H9 (cell line): ENCODE measurements around the gene CCNB1IP1. TPM values are rescaled to one million over a fixed set of nuclear protein-coding genes. Genes with fewer than 3 reads are reported as not detected.

Experiments used
- DNase-seq: peaks from one replicate; pipeline ENCODE4 v3.0.0-alpha.2; 2017
- H2AFZ ChIP-seq: one replicate; pipeline ENCODE4 v1.6.1; 2013; ENCODE audit warnings: mild to moderate bottlenecking, low read length, control low read depth, moderate library complexity
- H2AK5ac ChIP-seq: 2 replicates; pipeline ENCODE4 v1.6.1; 2013; ENCODE audit warnings: low read length, control low read depth, mixed read lengths; ENCODE audit not compliant: insufficient read length
- H2BK120ac ChIP-seq: one replicate; pipeline ENCODE4 v1.6.1; 2013; ENCODE audit warnings: low read depth, mild to moderate bottlenecking, low read length, control low read depth, inconsistent platforms; ENCODE audit not compliant: poor library complexity, severe bottlenecking
- H2BK12ac ChIP-seq: 2 replicates; pipeline ENCODE4 v1.6.1; 2013; ENCODE audit warnings: low read length, control low read depth, mixed read lengths, low read depth; ENCODE audit not compliant: insufficient read length
- H2BK15ac ChIP-seq: 2 replicates; pipeline ENCODE4 v1.6.1; 2013; ENCODE audit warnings: low read depth, low read length, control low read depth
- H2BK20ac ChIP-seq: one replicate; pipeline ENCODE4 v1.6.1; 2013; ENCODE audit warnings: low read depth, mild to moderate bottlenecking, low read length, control low read depth, inconsistent platforms; ENCODE audit not compliant: poor library complexity, severe bottlenecking
- H2BK5ac ChIP-seq: 2 replicates; pipeline ENCODE4 v1.6.1; 2013; ENCODE audit warnings: low read length, control low read depth, mixed read lengths; ENCODE audit not compliant: insufficient read length
- H3K14ac ChIP-seq: 2 replicates; pipeline ENCODE4 v1.6.1; 2013; ENCODE audit warnings: low read length, control low read depth; ENCODE audit not compliant: insufficient read depth
- H3K18ac ChIP-seq: 2 replicates; pipeline ENCODE4 v1.6.1; 2013; ENCODE audit warnings: low read depth, mild to moderate bottlenecking, mixed read lengths, low read length, control low read depth; ENCODE audit not compliant: insufficient read length
- H3K23ac ChIP-seq: 2 replicates; pipeline ENCODE4 v1.6.1; 2013; ENCODE audit warnings: low read length, control low read depth, mixed read lengths, low read depth; ENCODE audit not compliant: insufficient read length
- H3K23me2 ChIP-seq: 2 replicates; pipeline ENCODE4 v1.6.1; 2013; ENCODE audit warnings: low read depth, mild to moderate bottlenecking, mixed read lengths, low read length, control low read depth; ENCODE audit not compliant: insufficient read length, poor library complexity, severe bottlenecking
- H3K27ac ChIP-seq: 2 replicates; pipeline ENCODE4 v1.5.1; 2013; ENCODE audit warnings: low read length, control low read depth, mixed read lengths, low read depth; ENCODE audit not compliant: insufficient read length
- H3K27me3 ChIP-seq: 2 replicates; pipeline ENCODE4 v1.6.1; 2013; ENCODE audit warnings: low read length, control low read depth, inconsistent platforms; ENCODE audit not compliant: insufficient read depth
- H3K4ac ChIP-seq: 2 replicates; pipeline ENCODE4 v1.6.1; 2013; ENCODE audit warnings: low read depth, mild to moderate bottlenecking, control low read depth, inconsistent platforms, low read length, moderate library complexity
- H3K4me1 ChIP-seq: 2 replicates; pipeline ENCODE4 v1.6.1; 2013; ENCODE audit warnings: low read length, control low read depth, inconsistent platforms; ENCODE audit not compliant: insufficient read depth
- H3K4me2 ChIP-seq: 2 replicates; pipeline ENCODE4 v1.6.1; 2013; ENCODE audit warnings: low read length, control low read depth, mixed read lengths; ENCODE audit not compliant: insufficient read length, insufficient read depth
- H3K56ac ChIP-seq: 2 replicates; pipeline ENCODE4 v1.6.1; 2013; ENCODE audit warnings: low read depth, mild to moderate bottlenecking, mixed read lengths, low read length, control low read depth; ENCODE audit not compliant: insufficient read length
- H3K79me1 ChIP-seq: 2 replicates; pipeline ENCODE4 v1.6.1; 2013; ENCODE audit warnings: low read depth, mild to moderate bottlenecking, moderate library complexity, low read length, control low read depth, inconsistent platforms; ENCODE audit not compliant: insufficient read depth, poor library complexity, severe bottlenecking
- H3K79me2 ChIP-seq: 2 replicates; pipeline ENCODE4 v1.6.1; 2013; ENCODE audit warnings: low read length, control low read depth, inconsistent platforms; ENCODE audit not compliant: insufficient read depth
- H3K9ac ChIP-seq: 2 replicates; pipeline ENCODE4 v1.6.1; 2013; ENCODE audit warnings: low read length, control low read depth, mixed read lengths; ENCODE audit not compliant: insufficient read length; ENCODE audit errors: extremely low read depth
- H3K9me3 ChIP-seq: one replicate; pipeline ENCODE4 v1.6.1; 2013; ENCODE audit warnings: low read depth, low read length, inconsistent platforms; ENCODE audit not compliant: control insufficient read depth
- H3T11ph ChIP-seq: one replicate; pipeline ENCODE4 v1.6.1; 2013; ENCODE audit warnings: mild to moderate bottlenecking, low read length, control low read depth, inconsistent platforms
- H4K20me1 ChIP-seq: one replicate; pipeline ENCODE4 v1.6.1; 2013; ENCODE audit not compliant: control insufficient read depth, insufficient read length, insufficient read depth
- H4K5ac ChIP-seq: 2 replicates; pipeline ENCODE4 v1.6.1; 2013; ENCODE audit warnings: low read depth, mild to moderate bottlenecking, mixed read lengths, low read length, control low read depth; ENCODE audit not compliant: insufficient read length
- H4K8ac ChIP-seq: replicated peaks from 2 replicates; pipeline ENCODE4 v1.6.1; 2013; ENCODE audit warnings: low read length, control low read depth, mixed read lengths, low read depth; ENCODE audit not compliant: insufficient read length
- H4K91ac ChIP-seq: 2 replicates; pipeline ENCODE4 v1.6.1; 2013; ENCODE audit warnings: low read depth, mild to moderate bottlenecking, moderate library complexity, mixed read lengths, low read length, control low read depth; ENCODE audit not compliant: insufficient read length
- H3K27ac Mint-ChIP-seq, 3 experiments: 2 replicates in 2 of 3; 3 replicates in 1 of 3; pipeline ENCODE4 v1.8.0; 2020 to 2021; ENCODE audit warnings: mixed read lengths in 3 of 3, mild to moderate bottlenecking in 1 of 3, moderate library complexity in 1 of 3
- H3K27me3 Mint-ChIP-seq: 2 replicates; pipeline ENCODE4 v1.8.0; 2021; ENCODE audit warnings: low read depth, mild to moderate bottlenecking, moderate library complexity, mixed read lengths
- H3K36me3 Mint-ChIP-seq, 3 experiments: 2 replicates in 2 of 3; 3 replicates in 1 of 3; pipeline ENCODE4 v1.8.0; 2020 to 2021; ENCODE audit warnings: low read depth in 3 of 3, mixed read lengths in 3 of 3; ENCODE audit not compliant: insufficient read depth in 1 of 3
- H3K4me1 Mint-ChIP-seq, 2 experiments: 2 replicates each; pipeline ENCODE4 v1.8.0; 2020; ENCODE audit warnings: mixed read lengths in 2 of 2
- H3K4me3 Mint-ChIP-seq, 2 experiments: 2 replicates in 1 of 2; 3 replicates in 1 of 2; pipeline ENCODE4 v1.8.0; 2020 to 2021; ENCODE audit warnings: mild to moderate bottlenecking in 2 of 2, mixed read lengths in 2 of 2, moderate library complexity in 1 of 2
- H3K9me3 Mint-ChIP-seq, 2 experiments: 2 replicates in 1 of 2; 3 replicates in 1 of 2; pipeline ENCODE4 v1.8.0; 2020; ENCODE audit warnings: mild to moderate bottlenecking in 2 of 2, mixed read lengths in 2 of 2, moderate library complexity in 1 of 2
- WGBS: extraction: QIAGEN DNeasy Blood & Tissue Kit; methylation state at CpG from one replicate; pipeline ENCODE4 v1.1.7; 2013; ENCODE audit warnings: missing lambda C conversion rate, low lambda C conversion rate, mixed read lengths; ENCODE audit not compliant: insufficient read length; ENCODE audit errors: extremely low coverage; 5-methylcytosine and 5-hydroxymethylcytosine counted together
- total RNA-seq: library from RNA; stranded (reverse); gene quantifications from 2 replicates; pipeline ENCODE4 v1.2.1, GENCODE V29; 2021
- TF ChIP-seq, protein P1 (sequence below): fragments of 200-600 bp; sonication (generic); conservative IDR thresholded peaks from 3 replicates; pipeline ENCODE4 v1.8.0; 2021; ENCODE audit warnings: antibody characterized with exemption, mild to moderate bottlenecking

CCNB1IP1 gene
- total RNA-seq, 1 experiment from 2014 or later: 165 TPM

- Histone ChIP-seq H3K14ac (no peak overlapping the region), H3K4ac (no peak overlapping the region), H4K8ac (no peak overlapping the region), H3K23ac (no peak overlapping the region), H3K18ac (no peak overlapping the region), H3K9ac (no peak overlapping the region), H2BK15ac (no peak overlapping the region), H2AFZ (no peak overlapping the region), H2BK5ac (no peak overlapping the region), H3K27me3 (no peaks in the 10 kb centered on the region), H3K23me2 (no peaks in the 10 kb centered on the region), H2AK5ac (no peak overlapping the region), H3K56ac (no peak overlapping the region), H3K4me1 (no peaks in the 10 kb centered on the region), H3T11ph (no peak overlapping the region), H2BK12ac (no peak overlapping the region), H3K9me3 (peaks cover 15% of the 10 kb centered on the region), H2BK20ac (no peak overlapping the region), H3K79me2 (no peaks in the 10 kb centered on the region; the same call in 1 of the 2 replicates), H4K91ac (no peak overlapping the region), H2BK120ac (no peak overlapping the region), H4K5ac (no peak overlapping the region), H3K4me2 (no peak overlapping the region), H3K27ac (no peak overlapping the region), H3K79me1 (no peaks in the 10 kb centered on the region), H4K20me1 (no peaks in the 10 kb centered on the region)
- Mint-ChIP-seq H3K4me1 (no peaks in the 10 kb centered on the region), H3K36me3 (peaks cover 56 to 85% (median 81%) of the 10 kb centered on the region in 3 experiments), H3K27me3 (no peaks in the 10 kb centered on the region; the same call in 1 of the 2 replicates), H3K27ac (no peak overlapping the region), H3K9me3 (peaks cover 83 to 86% of the 10 kb centered on the region in 2 experiments), H3K4me3 (no peak overlapping the region)
- no CpG with 5 or more reads among the region's 1 CpG for WGBS
- no peak for DNase-seq
- TF ChIP-seq, protein P1, sequence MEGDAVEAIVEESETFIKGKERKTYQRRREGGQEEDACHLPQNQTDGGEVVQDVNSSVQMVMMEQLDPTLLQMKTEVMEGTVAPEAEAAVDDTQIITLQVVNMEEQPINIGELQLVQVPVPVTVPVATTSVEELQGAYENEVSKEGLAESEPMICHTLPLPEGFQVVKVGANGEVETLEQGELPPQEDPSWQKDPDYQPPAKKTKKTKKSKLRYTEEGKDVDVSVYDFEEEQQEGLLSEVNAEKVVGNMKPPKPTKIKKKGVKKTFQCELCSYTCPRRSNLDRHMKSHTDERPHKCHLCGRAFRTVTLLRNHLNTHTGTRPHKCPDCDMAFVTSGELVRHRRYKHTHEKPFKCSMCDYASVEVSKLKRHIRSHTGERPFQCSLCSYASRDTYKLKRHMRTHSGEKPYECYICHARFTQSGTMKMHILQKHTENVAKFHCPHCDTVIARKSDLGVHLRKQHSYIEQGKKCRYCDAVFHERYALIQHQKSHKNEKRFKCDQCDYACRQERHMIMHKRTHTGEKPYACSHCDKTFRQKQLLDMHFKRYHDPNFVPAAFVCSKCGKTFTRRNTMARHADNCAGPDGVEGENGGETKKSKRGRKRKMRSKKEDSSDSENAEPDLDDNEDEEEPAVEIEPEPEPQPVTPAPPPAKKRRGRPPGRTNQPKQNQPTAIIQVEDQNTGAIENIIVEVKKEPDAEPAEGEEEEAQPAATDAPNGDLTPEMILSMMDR: no peak
Observed at GRCh38 chr14:20278414-20278813, 54.7 kb downstream of the CCNB1IP1 start.
